GM23338 (cell line): ENCODE results near the gene HYAL2. TPM values are rescaled to one million over a fixed set of nuclear protein-coding genes. Genes with fewer than 3 reads are reported as not detected.

ENCODE experiments used
- ATAC-seq: fragments of 200-7000 bp; cut with Tn5 transposase; 3 replicates; pipeline ENCODE4 v1.9.1; 2020
- DNase-seq: peaks from one replicate; pipeline ENCODE4 v3.0.0-alpha.2; 2015; ENCODE audit warnings: low spot score
- H2AFZ ChIP-seq: fragments of 200-600 bp; sonication (generic); 2 replicates; pipeline ENCODE4 v1.8.0; 2016; ENCODE audit warnings: antibody characterized with exemption, mild to moderate bottlenecking, moderate library complexity
- H3F3A ChIP-seq: fragments of 200-600 bp; sonication (generic); replicated peaks from 2 replicates; pipeline ENCODE4 v1.8.0; 2017; ENCODE audit warnings: antibody characterized with exemption, mixed run types, low read depth
- H3K27ac ChIP-seq: fragments of 200-600 bp; sonication (generic); 2 replicates; pipeline ENCODE4 v1.6.1; 2016; ENCODE audit warnings: low read depth
- H3K27me3 ChIP-seq: fragments of 200-600 bp; sonication (generic); 2 replicates; pipeline ENCODE4 v1.8.0; 2016; ENCODE audit warnings: mild to moderate bottlenecking, mixed run types, moderate library complexity; ENCODE audit not compliant: insufficient read depth
- H3K36me3 ChIP-seq: fragments of 200-600 bp; sonication (generic); 2 replicates; pipeline ENCODE4 v1.8.0; 2016; ENCODE audit warnings: mild to moderate bottlenecking; ENCODE audit not compliant: insufficient read depth
- H3K4me1 ChIP-seq: fragments of 200-600 bp; sonication (generic); 2 replicates; pipeline ENCODE4 v1.8.0; 2016; ENCODE audit warnings: mild to moderate bottlenecking, moderate library complexity; ENCODE audit not compliant: insufficient read depth
- H3K4me2 ChIP-seq: fragments of 200-600 bp; sonication (generic); 2 replicates; pipeline ENCODE4 v1.7.1; 2017; ENCODE audit warnings: mixed run types
- H3K4me3 ChIP-seq: fragments of 200-600 bp; sonication (generic); 2 replicates; pipeline ENCODE4 v1.6.1; 2016; ENCODE audit warnings: mixed run types
- H3K79me2 ChIP-seq: fragments of 200-600 bp; sonication (generic); replicated peaks from 2 replicates; pipeline ENCODE4 v1.8.0; 2017; ENCODE audit warnings: mild to moderate bottlenecking; ENCODE audit not compliant: insufficient read depth
- H3K9me2 ChIP-seq: fragments of 200-600 bp; sonication (generic); 2 replicates; pipeline ENCODE4 v1.8.0; 2017; ENCODE audit not compliant: insufficient read depth
- H4K20me1 ChIP-seq: fragments of 200-600 bp; sonication (generic); replicated peaks from 2 replicates; pipeline ENCODE4 v1.8.0; 2017; ENCODE audit warnings: mild to moderate bottlenecking; ENCODE audit not compliant: insufficient read depth
- H3K27ac Mint-ChIP-seq: 2 replicates; pipeline ENCODE4 v1.8.0; 2020; ENCODE audit warnings: inconsistent platforms, mild to moderate bottlenecking, moderate library complexity, mixed read lengths
- H3K27me3 Mint-ChIP-seq: 3 replicates; pipeline ENCODE4 v1.8.0; 2022; ENCODE audit warnings: low read depth, mild to moderate bottlenecking, moderate library complexity, mixed read lengths, inconsistent platforms; ENCODE audit not compliant: insufficient read depth, poor library complexity
- H3K36me3 Mint-ChIP-seq: 3 replicates; pipeline ENCODE4 v1.8.0; 2021; ENCODE audit warnings: low read depth, mild to moderate bottlenecking, inconsistent platforms, moderate library complexity, mixed read lengths
- H3K4me1 Mint-ChIP-seq: 3 replicates; pipeline ENCODE4 v1.8.0; 2020; ENCODE audit warnings: mild to moderate bottlenecking, inconsistent platforms, mixed read lengths
- H3K4me3 Mint-ChIP-seq: 3 replicates; pipeline ENCODE4 v1.8.0; 2021; ENCODE audit warnings: moderate library complexity, mild to moderate bottlenecking, inconsistent platforms, mixed read lengths
- H3K9me3 Mint-ChIP-seq: 3 replicates; pipeline ENCODE4 v1.8.0; 2020; ENCODE audit warnings: moderate library complexity, mild to moderate bottlenecking, inconsistent platforms, mixed read lengths
- CREB1 ChIP-seq: fragments of 250-450 bp; sonication (Bioruptor Pico); IDR thresholded peaks from 2 replicates; pipeline ENCODE4 v1.5.0; 2020; ENCODE audit warnings: low read depth, mild to moderate bottlenecking, moderate library complexity
- EZH2 ChIP-seq: fragments of 200-600 bp; sonication (generic); IDR thresholded peaks from one replicate; pipeline ENCODE4 v1.8.0; 2017; ENCODE audit warnings: antibody characterized with exemption, mild to moderate bottlenecking, low read depth; ENCODE audit not compliant: unreplicated experiment
- EZH2phosphoT487 ChIP-seq: fragments of 200-600 bp; sonication (generic); IDR thresholded peaks from one replicate; pipeline ENCODE4 v1.8.1; 2018; ENCODE audit warnings: antibody characterized with exemption; ENCODE audit not compliant: unreplicated experiment
- JUNB ChIP-seq: IDR thresholded peaks from one replicate; pipeline ENCODE4 v1.6.1; 2016; ENCODE audit warnings: antibody characterized with exemption; ENCODE audit not compliant: unreplicated experiment
- NANOG ChIP-seq: IDR thresholded peaks from 2 replicates; pipeline ENCODE4 v1.6.1; 2016; ENCODE audit warnings: antibody characterized with exemption, borderline replicate concordance
- POLR2AphosphoS5 ChIP-seq: IDR thresholded peaks from 2 replicates; pipeline ENCODE4 v1.6.1; 2016; ENCODE audit warnings: antibody characterized with exemption, low read depth
- STAT1 ChIP-seq: IDR thresholded peaks from one replicate; pipeline ENCODE4 v1.6.1; 2016; ENCODE audit warnings: antibody characterized with exemption; ENCODE audit not compliant: unreplicated experiment
- ZNF114 ChIP-seq: fragments of 250-450 bp; sonication (Bioruptor Pico); IDR thresholded peaks from 2 replicates; pipeline ENCODE4 v1.5.0; 2020; ENCODE audit warnings: mild to moderate bottlenecking, moderate library complexity
- ZNF331 ChIP-seq: fragments of 250-450 bp; sonication (Bioruptor Pico); IDR thresholded peaks from 2 replicates; pipeline ENCODE4 v1.5.0; 2020; ENCODE audit warnings: low read depth, mild to moderate bottlenecking, moderate library complexity
- polyA plus RNA-seq: library from polyadenylated mRNA; unstranded; fragments of >200 nt; fragmentation: Nextera tagmentation; extraction: Ambion mirVana; gene quantifications from 2 replicates; pipeline ENCODE4 v1.2.1, GENCODE V29; 2016
- total RNA-seq: library from RNA; depleted of rRNA; stranded (reverse); fragments of >200 nt; shearing (Covaris generic); gene quantifications from 2 replicates; pipeline ENCODE4 v1.2.3, GENCODE V29; 2014
- TF ChIP-seq, protein P1 (sequence below), 2 experiments: fragments of 200-600 bp in 1 of 2; sonication (generic) in 1 of 2; conservative IDR thresholded peaks; 2 replicates each; pipeline versions ENCODE4 v1.5.1 to v1.6.1; 2016 to 2017; ENCODE audit warnings: antibody characterized with exemption in 2 of 2, low read depth in 2 of 2, mild to moderate bottlenecking in 2 of 2, moderate library complexity in 1 of 2
- TF ChIP-seq, protein P2 (sequence below): fragments of 250-450 bp; sonication (Bioruptor Pico); IDR thresholded peaks from 2 replicates; pipeline ENCODE4 v1.5.0; 2020; ENCODE audit warnings: mild to moderate bottlenecking, moderate library complexity
- TF ChIP-seq, protein P3 (sequence below): IDR thresholded peaks from 2 replicates; pipeline ENCODE4 v1.6.1; 2016; ENCODE audit warnings: antibody characterized with exemption
- TF ChIP-seq, protein P4 (sequence below): IDR thresholded peaks from one replicate; pipeline ENCODE4 v1.6.1; 2018; ENCODE audit warnings: antibody characterized with exemption; ENCODE audit not compliant: unreplicated experiment

HYAL2 gene
- total and polyA plus RNA-seq, 2 experiments from 2014 or later = 28.9 to 74.3 TPM

DNA sequence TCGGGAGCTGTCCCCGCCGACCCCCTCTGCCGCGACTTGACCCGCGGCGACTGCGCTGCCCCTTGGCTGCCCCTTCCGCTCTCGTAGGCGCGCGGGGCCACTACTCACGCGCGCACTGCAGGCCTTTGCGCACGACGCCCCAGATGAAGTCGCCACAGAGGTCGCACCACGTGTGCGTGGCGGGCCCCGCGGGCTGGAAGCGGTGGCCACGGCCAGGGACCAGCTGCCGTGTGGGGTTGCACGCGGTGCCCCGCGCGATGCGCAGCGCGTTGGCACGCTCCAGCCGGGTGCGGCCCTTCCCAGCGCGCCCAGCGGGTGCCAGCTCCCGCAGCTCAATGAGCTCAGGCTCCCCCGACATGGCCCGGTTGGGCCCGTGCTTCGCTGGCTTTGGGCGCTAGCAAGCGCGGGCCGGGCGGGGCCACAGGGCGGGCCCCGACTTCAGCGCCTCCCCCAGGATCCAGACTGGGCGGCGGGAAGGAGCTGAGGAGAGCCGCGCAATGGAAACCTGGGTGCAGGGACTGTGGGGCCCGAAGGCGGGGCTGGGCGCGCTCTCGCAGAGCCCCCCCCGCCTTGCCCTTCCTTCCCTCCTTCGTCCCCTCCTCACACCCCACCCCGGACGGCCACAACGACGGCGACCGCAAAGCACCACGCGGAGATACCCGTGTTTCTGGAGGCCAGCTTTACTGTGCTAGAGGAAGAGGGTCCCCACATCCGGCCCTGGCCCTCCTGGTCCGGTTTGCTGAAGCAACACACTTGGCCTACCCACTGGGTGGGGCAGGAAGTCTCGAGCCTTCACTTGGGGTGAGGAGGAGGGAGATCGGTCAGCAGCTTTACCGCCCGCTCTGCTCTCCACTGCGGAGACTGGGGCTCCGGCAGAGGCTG is 18.1 kb upstream of the HYAL2 start, which contains the start of gene RASSF1:
TSS of gene RASSF1 (minus strand) at position 389 of the 882 bp plus-strand sequence. CDS start at position 358, 31 bp downstream.
- DNase-seq = peak; percentile 76
- Histone ChIP-seq H3K79me2 (peaks cover 11% of the 10 kb centered on the region), H3K36me3 (no peaks in the 10 kb centered on the region), H2AFZ (peak within 1 kb of the TSS; percentile 85), H3K27ac (no peak within 1 kb of the TSS), H3K27me3 (peaks cover 66% of the 10 kb centered on the region), H3F3A (peaks cover 36% of the 10 kb centered on the region), H4K20me1 (peaks cover 8% of the 10 kb centered on the region), H3K4me1 (peaks cover 22% of the 10 kb centered on the region), H3K9me2 (no peaks in the 10 kb centered on the region), H3K4me2 (peak within 1 kb of the TSS; percentile 90), H3K4me3 (peak within 1 kb of the TSS; percentile 65)
- Mint-ChIP-seq H3K27ac (no peak within 1 kb of the TSS), H3K4me1 (peaks cover 29% of the 10 kb centered on the region), H3K27me3 (peaks cover 74% of the 10 kb centered on the region), H3K36me3 (no peaks in the 10 kb centered on the region; the same call in 2 of the 3 replicates), H3K4me3 (peak within 1 kb of the TSS; percentile 67), H3K9me3 (peaks cover 3% of the 10 kb centered on the region; the same call in 1 of the 3 replicates)
- TF ChIP-seq EZH2phosphoT487 (peak; percentile 64), CREB1 (CRISPR knock-in tag) (no peak), POLR2AphosphoS5 (peak; percentile 56; the same call in 1 of the 2 replicates), ZNF331 (CRISPR knock-in tag) (no peak), STAT1 (no peak), ZNF114 (CRISPR knock-in tag) (no peak), JUNB (no peak), NANOG (no peak), EZH2 (no peak)
- TF ChIP-seq, protein P1, sequence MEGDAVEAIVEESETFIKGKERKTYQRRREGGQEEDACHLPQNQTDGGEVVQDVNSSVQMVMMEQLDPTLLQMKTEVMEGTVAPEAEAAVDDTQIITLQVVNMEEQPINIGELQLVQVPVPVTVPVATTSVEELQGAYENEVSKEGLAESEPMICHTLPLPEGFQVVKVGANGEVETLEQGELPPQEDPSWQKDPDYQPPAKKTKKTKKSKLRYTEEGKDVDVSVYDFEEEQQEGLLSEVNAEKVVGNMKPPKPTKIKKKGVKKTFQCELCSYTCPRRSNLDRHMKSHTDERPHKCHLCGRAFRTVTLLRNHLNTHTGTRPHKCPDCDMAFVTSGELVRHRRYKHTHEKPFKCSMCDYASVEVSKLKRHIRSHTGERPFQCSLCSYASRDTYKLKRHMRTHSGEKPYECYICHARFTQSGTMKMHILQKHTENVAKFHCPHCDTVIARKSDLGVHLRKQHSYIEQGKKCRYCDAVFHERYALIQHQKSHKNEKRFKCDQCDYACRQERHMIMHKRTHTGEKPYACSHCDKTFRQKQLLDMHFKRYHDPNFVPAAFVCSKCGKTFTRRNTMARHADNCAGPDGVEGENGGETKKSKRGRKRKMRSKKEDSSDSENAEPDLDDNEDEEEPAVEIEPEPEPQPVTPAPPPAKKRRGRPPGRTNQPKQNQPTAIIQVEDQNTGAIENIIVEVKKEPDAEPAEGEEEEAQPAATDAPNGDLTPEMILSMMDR (conservative IDR thresholded peaks at IDR 0.05; ENCODE audit: low read depth in 2 of 2) = no peak
- TF ChIP-seq, protein P2, sequence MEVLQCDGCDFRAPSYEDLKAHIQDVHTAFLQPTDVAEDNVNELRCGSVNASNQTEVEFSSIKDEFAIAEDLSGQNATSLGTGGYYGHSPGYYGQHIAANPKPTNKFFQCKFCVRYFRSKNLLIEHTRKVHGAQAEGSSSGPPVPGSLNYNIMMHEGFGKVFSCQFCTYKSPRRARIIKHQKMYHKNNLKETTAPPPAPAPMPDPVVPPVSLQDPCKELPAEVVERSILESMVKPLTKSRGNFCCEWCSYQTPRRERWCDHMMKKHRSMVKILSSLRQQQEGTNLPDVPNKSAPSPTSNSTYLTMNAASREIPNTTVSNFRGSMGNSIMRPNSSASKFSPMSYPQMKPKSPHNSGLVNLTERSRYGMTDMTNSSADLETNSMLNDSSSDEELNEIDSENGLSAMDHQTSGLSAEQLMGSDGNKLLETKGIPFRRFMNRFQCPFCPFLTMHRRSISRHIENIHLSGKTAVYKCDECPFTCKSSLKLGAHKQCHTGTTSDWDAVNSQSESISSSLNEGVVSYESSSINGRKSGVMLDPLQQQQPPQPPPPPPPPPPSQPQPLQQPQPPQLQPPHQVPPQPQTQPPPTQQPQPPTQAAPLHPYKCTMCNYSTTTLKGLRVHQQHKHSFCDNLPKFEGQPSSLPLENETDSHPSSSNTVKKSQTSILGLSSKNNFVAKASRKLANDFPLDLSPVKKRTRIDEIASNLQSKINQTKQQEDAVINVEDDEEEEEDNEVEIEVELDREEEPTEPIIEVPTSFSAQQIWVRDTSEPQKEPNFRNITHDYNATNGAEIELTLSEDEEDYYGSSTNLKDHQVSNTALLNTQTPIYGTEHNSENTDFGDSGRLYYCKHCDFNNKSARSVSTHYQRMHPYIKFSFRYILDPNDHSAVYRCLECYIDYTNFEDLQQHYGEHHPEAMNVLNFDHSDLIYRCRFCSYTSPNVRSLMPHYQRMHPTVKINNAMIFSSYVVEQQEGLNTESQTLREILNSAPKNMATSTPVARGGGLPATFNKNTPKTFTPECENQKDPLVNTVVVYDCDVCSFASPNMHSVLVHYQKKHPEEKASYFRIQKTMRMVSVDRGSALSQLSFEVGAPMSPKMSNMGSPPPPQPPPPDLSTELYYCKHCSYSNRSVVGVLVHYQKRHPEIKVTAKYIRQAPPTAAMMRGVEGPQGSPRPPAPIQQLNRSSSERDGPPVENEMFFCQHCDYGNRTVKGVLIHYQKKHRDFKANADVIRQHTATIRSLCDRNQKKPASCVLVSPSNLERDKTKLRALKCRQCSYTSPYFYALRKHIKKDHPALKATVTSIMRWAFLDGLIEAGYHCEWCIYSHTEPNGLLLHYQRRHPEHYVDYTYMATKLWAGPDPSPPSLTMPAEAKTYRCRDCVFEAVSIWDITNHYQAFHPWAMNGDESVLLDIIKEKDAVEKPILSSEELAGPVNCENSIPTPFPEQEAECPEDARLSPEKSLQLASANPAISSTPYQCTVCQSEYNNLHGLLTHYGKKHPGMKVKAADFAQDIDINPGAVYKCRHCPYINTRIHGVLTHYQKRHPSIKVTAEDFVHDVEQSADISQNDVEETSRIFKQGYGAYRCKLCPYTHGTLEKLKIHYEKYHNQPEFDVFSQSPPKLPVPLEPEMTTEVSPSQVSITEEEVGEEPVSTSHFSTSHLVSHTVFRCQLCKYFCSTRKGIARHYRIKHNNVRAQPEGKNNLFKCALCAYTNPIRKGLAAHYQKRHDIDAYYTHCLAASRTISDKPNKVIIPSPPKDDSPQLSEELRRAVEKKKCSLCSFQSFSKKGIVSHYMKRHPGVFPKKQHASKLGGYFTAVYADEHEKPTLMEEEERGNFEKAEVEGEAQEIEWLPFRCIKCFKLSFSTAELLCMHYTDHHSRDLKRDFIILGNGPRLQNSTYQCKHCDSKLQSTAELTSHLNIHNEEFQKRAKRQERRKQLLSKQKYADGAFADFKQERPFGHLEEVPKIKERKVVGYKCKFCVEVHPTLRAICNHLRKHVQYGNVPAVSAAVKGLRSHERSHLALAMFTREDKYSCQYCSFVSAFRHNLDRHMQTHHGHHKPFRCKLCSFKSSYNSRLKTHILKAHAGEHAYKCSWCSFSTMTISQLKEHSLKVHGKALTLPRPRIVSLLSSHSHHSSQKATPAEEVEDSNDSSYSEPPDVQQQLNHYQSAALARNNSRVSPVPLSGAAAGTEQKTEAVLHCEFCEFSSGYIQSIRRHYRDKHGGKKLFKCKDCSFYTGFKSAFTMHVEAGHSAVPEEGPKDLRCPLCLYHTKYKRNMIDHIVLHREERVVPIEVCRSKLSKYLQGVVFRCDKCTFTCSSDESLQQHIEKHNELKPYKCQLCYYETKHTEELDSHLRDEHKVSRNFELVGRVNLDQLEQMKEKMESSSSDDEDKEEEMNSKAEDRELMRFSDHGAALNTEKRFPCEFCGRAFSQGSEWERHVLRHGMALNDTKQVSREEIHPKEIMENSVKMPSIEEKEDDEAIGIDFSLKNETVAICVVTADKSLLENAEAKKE (CRISPR knock-in tag) = no peak
- TF ChIP-seq, protein P3, sequence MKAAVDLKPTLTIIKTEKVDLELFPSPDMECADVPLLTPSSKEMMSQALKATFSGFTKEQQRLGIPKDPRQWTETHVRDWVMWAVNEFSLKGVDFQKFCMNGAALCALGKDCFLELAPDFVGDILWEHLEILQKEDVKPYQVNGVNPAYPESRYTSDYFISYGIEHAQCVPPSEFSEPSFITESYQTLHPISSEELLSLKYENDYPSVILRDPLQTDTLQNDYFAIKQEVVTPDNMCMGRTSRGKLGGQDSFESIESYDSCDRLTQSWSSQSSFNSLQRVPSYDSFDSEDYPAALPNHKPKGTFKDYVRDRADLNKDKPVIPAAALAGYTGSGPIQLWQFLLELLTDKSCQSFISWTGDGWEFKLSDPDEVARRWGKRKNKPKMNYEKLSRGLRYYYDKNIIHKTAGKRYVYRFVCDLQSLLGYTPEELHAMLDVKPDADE = 0 out of 2 replicates have a peak, but pooled peaks have one; percentile 40
- TF ChIP-seq, protein P4, sequence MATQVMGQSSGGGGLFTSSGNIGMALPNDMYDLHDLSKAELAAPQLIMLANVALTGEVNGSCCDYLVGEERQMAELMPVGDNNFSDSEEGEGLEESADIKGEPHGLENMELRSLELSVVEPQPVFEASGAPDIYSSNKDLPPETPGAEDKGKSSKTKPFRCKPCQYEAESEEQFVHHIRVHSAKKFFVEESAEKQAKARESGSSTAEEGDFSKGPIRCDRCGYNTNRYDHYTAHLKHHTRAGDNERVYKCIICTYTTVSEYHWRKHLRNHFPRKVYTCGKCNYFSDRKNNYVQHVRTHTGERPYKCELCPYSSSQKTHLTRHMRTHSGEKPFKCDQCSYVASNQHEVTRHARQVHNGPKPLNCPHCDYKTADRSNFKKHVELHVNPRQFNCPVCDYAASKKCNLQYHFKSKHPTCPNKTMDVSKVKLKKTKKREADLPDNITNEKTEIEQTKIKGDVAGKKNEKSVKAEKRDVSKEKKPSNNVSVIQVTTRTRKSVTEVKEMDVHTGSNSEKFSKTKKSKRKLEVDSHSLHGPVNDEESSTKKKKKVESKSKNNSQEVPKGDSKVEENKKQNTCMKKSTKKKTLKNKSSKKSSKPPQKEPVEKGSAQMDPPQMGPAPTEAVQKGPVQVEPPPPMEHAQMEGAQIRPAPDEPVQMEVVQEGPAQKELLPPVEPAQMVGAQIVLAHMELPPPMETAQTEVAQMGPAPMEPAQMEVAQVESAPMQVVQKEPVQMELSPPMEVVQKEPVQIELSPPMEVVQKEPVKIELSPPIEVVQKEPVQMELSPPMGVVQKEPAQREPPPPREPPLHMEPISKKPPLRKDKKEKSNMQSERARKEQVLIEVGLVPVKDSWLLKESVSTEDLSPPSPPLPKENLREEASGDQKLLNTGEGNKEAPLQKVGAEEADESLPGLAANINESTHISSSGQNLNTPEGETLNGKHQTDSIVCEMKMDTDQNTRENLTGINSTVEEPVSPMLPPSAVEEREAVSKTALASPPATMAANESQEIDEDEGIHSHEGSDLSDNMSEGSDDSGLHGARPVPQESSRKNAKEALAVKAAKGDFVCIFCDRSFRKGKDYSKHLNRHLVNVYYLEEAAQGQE = no peak
- ATAC-seq = peak; percentile 18
